Measurements from ENCODE around the gene NELFE.
"Not testable (repeated sequence)": the region's sequence is repeated elsewhere in the genome, so short reads cannot be mapped to it uniquely, and the experiment has no call there.

Gene NELFE

GRCh38 chr6:31911826-31912585 is 46.8 kb downstream of the NELFE start:
- no peak for DNase-seq

GRCh38 chr6:31909298-31909697 is 49.5 kb downstream of the NELFE start:
- not testable (repeated sequence) for DNase-seq

- DNase-seq = no peak
Observed at GRCh38 chr6:31908791-31909190, 50.0 kb downstream of the NELFE start.

GRCh38 chr6:31908255-31908654 is 50.5 kb downstream of the NELFE start:
- DNase-seq = not testable (repeated sequence)

- DNase-seq = no peak
Observed at GRCh38 chr6:31907158-31907813, 51.5 kb downstream of the NELFE start.

- DNase-seq = not testable (repeated sequence)
Observed at GRCh38 chr6:31906727-31907126, 52.0 kb downstream of the NELFE start.

GRCh38 chr6:31906122-31906521 is 52.6 kb downstream of the NELFE start:
- DNase-seq = no peak

- DNase-seq = no peak
Observed at GRCh38 chr6:31905041-31905440, 53.7 kb downstream of the NELFE start.

- no peak for DNase-seq
Observed at GRCh38 chr6:31903957-31904356, 54.8 kb downstream of the NELFE start.

Measured in NCI-H1694 (cell line).